ENCODE measurements around the gene DHH. TPM values are rescaled to one million over a fixed set of nuclear protein-coding genes. Genes with fewer than 3 reads are reported as not detected.
A peak's percentile ranks its signal among the peaks of the same experiment; 100 is the strongest.

The DHH gene
- total and polyA plus RNA-seq, 9 of the 15 experiments (the other 6 are each of a cell fraction or from before 2014, with no cell fraction given), result 0.07 to 2.6 (median 0.54) TPM

- TF ChIP-seq USF1 (CRISPR knock-in tag; IDR thresholded peaks at IDR 0.05) (peak; percentile 74), FOXK2 (conservative IDR thresholded peaks at IDR 0.05 in 1 of 2, IDR thresholded peaks at IDR 0.05 in 1 of 2; ENCODE audit: low read depth in 2 of 2) (peak; percentile 30 to 52; a peak in 1 of 4 replicates), GMEB1 (CRISPR knock-in tag; IDR thresholded peaks at IDR 0.05) (no peak), ARID1B (IDR thresholded peaks at IDR 0.05) (0 out of 2 replicates have a peak, but pooled peaks have one; percentile 27), ZBTB26 (CRISPR knock-in tag; IDR thresholded peaks at IDR 0.05) (no peak), MBD2 (IDR thresholded peaks at IDR 0.05; ENCODE audit: borderline replicate concordance, low read depth) (no peak), JUN (IDR thresholded peaks at IDR 0.05; ENCODE audit: borderline replicate concordance, low read depth, low read length) (no peak), JUN (CRISPR knock-in tag; IDR thresholded peaks at IDR 0.05; ENCODE audit: borderline replicate concordance) (no peak)
- TF ChIP-seq, protein P1, sequence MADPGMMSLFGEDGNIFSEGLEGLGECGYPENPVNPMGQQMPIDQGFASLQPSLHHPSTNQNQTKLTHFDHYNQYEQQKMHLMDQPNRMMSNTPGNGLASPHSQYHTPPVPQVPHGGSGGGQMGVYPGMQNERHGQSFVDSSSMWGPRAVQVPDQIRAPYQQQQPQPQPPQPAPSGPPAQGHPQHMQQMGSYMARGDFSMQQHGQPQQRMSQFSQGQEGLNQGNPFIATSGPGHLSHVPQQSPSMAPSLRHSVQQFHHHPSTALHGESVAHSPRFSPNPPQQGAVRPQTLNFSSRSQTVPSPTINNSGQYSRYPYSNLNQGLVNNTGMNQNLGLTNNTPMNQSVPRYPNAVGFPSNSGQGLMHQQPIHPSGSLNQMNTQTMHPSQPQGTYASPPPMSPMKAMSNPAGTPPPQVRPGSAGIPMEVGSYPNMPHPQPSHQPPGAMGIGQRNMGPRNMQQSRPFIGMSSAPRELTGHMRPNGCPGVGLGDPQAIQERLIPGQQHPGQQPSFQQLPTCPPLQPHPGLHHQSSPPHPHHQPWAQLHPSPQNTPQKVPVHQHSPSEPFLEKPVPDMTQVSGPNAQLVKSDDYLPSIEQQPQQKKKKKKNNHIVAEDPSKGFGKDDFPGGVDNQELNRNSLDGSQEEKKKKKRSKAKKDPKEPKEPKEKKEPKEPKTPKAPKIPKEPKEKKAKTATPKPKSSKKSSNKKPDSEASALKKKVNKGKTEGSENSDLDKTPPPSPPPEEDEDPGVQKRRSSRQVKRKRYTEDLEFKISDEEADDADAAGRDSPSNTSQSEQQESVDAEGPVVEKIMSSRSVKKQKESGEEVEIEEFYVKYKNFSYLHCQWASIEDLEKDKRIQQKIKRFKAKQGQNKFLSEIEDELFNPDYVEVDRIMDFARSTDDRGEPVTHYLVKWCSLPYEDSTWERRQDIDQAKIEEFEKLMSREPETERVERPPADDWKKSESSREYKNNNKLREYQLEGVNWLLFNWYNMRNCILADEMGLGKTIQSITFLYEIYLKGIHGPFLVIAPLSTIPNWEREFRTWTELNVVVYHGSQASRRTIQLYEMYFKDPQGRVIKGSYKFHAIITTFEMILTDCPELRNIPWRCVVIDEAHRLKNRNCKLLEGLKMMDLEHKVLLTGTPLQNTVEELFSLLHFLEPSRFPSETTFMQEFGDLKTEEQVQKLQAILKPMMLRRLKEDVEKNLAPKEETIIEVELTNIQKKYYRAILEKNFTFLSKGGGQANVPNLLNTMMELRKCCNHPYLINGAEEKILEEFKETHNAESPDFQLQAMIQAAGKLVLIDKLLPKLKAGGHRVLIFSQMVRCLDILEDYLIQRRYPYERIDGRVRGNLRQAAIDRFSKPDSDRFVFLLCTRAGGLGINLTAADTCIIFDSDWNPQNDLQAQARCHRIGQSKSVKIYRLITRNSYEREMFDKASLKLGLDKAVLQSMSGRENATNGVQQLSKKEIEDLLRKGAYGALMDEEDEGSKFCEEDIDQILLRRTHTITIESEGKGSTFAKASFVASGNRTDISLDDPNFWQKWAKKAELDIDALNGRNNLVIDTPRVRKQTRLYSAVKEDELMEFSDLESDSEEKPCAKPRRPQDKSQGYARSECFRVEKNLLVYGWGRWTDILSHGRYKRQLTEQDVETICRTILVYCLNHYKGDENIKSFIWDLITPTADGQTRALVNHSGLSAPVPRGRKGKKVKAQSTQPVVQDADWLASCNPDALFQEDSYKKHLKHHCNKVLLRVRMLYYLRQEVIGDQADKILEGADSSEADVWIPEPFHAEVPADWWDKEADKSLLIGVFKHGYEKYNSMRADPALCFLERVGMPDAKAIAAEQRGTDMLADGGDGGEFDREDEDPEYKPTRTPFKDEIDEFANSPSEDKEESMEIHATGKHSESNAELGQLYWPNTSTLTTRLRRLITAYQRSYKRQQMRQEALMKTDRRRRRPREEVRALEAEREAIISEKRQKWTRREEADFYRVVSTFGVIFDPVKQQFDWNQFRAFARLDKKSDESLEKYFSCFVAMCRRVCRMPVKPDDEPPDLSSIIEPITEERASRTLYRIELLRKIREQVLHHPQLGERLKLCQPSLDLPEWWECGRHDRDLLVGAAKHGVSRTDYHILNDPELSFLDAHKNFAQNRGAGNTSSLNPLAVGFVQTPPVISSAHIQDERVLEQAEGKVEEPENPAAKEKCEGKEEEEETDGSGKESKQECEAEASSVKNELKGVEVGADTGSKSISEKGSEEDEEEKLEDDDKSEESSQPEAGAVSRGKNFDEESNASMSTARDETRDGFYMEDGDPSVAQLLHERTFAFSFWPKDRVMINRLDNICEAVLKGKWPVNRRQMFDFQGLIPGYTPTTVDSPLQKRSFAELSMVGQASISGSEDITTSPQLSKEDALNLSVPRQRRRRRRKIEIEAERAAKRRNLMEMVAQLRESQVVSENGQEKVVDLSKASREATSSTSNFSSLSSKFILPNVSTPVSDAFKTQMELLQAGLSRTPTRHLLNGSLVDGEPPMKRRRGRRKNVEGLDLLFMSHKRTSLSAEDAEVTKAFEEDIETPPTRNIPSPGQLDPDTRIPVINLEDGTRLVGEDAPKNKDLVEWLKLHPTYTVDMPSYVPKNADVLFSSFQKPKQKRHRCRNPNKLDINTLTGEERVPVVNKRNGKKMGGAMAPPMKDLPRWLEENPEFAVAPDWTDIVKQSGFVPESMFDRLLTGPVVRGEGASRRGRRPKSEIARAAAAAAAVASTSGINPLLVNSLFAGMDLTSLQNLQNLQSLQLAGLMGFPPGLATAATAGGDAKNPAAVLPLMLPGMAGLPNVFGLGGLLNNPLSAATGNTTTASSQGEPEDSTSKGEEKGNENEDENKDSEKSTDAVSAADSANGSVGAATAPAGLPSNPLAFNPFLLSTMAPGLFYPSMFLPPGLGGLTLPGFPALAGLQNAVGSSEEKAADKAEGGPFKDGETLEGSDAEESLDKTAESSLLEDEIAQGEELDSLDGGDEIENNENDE (IDR thresholded peaks at IDR 0.05; ENCODE audit: low read depth, low read length), result no peak
Measured at GRCh38 chr12:49138587-49138986, 44.0 kb upstream of the DHH start (continued).
